Gastrocnemius medialis (tissue), 4 donors: Measurements from ENCODE around the gene HLA-DOB. TPM values are rescaled to one million over a fixed set of nuclear protein-coding genes. Genes with fewer than 3 reads are reported as not detected.

Experiments
- ATAC-seq, 2 donors: fragments of 150-250 bp; one replicate each; pipeline ENCODE4 v1.9.1; 2016
- DNase-seq, 2 donors: peaks; one replicate each; pipeline ENCODE4 v3.0.0-alpha.2; 2019
- H3K27ac ChIP-seq, 4 donors: fragments of 200-600 bp; sonication (generic); 1 replicate in 1 of 4; 2 replicates in 3 of 4; pipeline ENCODE4 v1.5.1; 2016 to 2018; ENCODE audit warnings: mild to moderate bottlenecking in 2 of 4, moderate library complexity in 1 of 4
- H3K27me3 ChIP-seq, 3 donors: fragments of 200-600 bp; sonication (generic) in 2 of 3; 1 replicate in 1 of 3; 2 replicates in 2 of 3; pipeline versions ENCODE4 v1.5.1 to v1.6.0; 2016 to 2019; ENCODE audit warnings: mild to moderate bottlenecking in 1 of 3, moderate library complexity in 1 of 3
- H3K36me3 ChIP-seq, 2 donors: fragments of 200-600 bp; sonication (generic) in 1 of 2; one replicate each; pipeline ENCODE4 v1.5.1; 2017 to 2018
- H3K4me1 ChIP-seq, 2 donors: fragments of 200-600 bp; sonication (generic) in 1 of 2; one replicate each; pipeline ENCODE4 v1.5.1; 2016 to 2017; ENCODE audit warnings: mild to moderate bottlenecking in 2 of 2
- H3K4me3 ChIP-seq, 4 donors: fragments of 200-600 bp; sonication (generic) in 3 of 4; 1 replicate in 1 of 4; 2 replicates in 3 of 4; pipeline ENCODE4 v1.5.1; 2016 to 2019; ENCODE audit warnings: mild to moderate bottlenecking in 2 of 4
- H3K9me3 ChIP-seq, 3 donors: fragments of 200-600 bp; sonication (generic) in 2 of 3; 1 replicate in 1 of 3; 2 replicates in 2 of 3; pipeline ENCODE4 v1.5.1; 2016 to 2019
- POLR2A ChIP-seq, 2 donors: fragments of 450-650 bp; IDR thresholded peaks; one replicate each; pipeline ENCODE4 v1.6.1; 2017; ENCODE audit warnings: antibody characterized with exemption in 2 of 2, mild to moderate bottlenecking in 2 of 2, moderate library complexity in 2 of 2
- in situ Hi-C, 4 donors: fragments of 200-750 bp; cut with MboI; loops; one replicate each; pipeline versions ENCODE4 v1.15.0 to v1.8.0; 2017; ENCODE audit warnings: low sequenced_read_pairs in 4 of 4
- intact Hi-C: fragments of 100-400 bp; cut with DNase I; formaldehyde crosslinking; loops from one replicate; pipeline ENCODE4 v1.15.1; 2023; ENCODE audit warnings: low total_unique reads
- total RNA-seq, 4 donors: library from RNA; depleted of rRNA; stranded (reverse); fragments of >200 nt; gene quantifications; one replicate each; pipeline versions ENCODE4 v1.1.0 to v1.2.3, GENCODE V29; 2016
- TF ChIP-seq, protein P1 (sequence below), 5 experiments: fragments of 450-650 bp in 3 of 5; fragments of 200-600 bp in 2 of 5; sonication (generic) in 2 of 5; IDR thresholded peaks in 4 of 5; conservative IDR thresholded peaks in 1 of 5; 1 replicate in 4 of 5; 2 replicates in 1 of 5; pipeline ENCODE4 v1.5.1; 2016 to 2019; ENCODE audit warnings: antibody characterized with exemption in 5 of 5, mild to moderate bottlenecking in 3 of 5, moderate library complexity in 3 of 5

Gene HLA-DOB
- total RNA-seq, 4 donors from 2014 or later = 0.22 to 0.72 (median 0.36) TPM; not detected in 1

GRCh38 chr6:32836873-32837272, 20.1 kb upstream of the HLA-DOB start:
- H3K27ac ChIP-seq = peak overlapping the region in 1 of 4 donors; percentile 90
- DNase-seq (no peak), ATAC-seq (no peak)
- no peak overlapping the region for H3K4me3 ChIP-seq
- peaks cover 7% of the 10 kb centered on the region in 2 donors for H3K4me1 ChIP-seq
- TF ChIP-seq, protein P1, sequence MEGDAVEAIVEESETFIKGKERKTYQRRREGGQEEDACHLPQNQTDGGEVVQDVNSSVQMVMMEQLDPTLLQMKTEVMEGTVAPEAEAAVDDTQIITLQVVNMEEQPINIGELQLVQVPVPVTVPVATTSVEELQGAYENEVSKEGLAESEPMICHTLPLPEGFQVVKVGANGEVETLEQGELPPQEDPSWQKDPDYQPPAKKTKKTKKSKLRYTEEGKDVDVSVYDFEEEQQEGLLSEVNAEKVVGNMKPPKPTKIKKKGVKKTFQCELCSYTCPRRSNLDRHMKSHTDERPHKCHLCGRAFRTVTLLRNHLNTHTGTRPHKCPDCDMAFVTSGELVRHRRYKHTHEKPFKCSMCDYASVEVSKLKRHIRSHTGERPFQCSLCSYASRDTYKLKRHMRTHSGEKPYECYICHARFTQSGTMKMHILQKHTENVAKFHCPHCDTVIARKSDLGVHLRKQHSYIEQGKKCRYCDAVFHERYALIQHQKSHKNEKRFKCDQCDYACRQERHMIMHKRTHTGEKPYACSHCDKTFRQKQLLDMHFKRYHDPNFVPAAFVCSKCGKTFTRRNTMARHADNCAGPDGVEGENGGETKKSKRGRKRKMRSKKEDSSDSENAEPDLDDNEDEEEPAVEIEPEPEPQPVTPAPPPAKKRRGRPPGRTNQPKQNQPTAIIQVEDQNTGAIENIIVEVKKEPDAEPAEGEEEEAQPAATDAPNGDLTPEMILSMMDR (IDR thresholded peaks at IDR 0.05 in 4 of 5, conservative IDR thresholded peaks at IDR 0.05 in 1 of 5) = no peak
- no peak for TF ChIP-seq POLR2A (IDR thresholded peaks at IDR 0.05)
- H3K9me3 ChIP-seq = no peaks in the 10 kb centered on the region
- no peaks in the 10 kb centered on the region for H3K27me3 ChIP-seq
- H3K36me3 ChIP-seq = no peaks in the 10 kb centered on the region
- intact Hi-C loops (no loop called here), in situ Hi-C loops (no loop called here)

GRCh38 chr6:32835167-32835893, 18.5 kb upstream of the HLA-DOB start:
- no peak for ATAC-seq
- H3K4me3 ChIP-seq = no peak overlapping the region
- H3K27ac ChIP-seq = no peak overlapping the region
- no peaks in the 10 kb centered on the region for H3K27me3 ChIP-seq
- in situ Hi-C loops (no loop called here), intact Hi-C loops (no loop called here)
- TF ChIP-seq POLR2A (IDR thresholded peaks at IDR 0.05) = no peak
- TF ChIP-seq, protein P1 (IDR thresholded peaks at IDR 0.05 in 4 of 5, conservative IDR thresholded peaks at IDR 0.05 in 1 of 5) = no peak
- peaks cover 7% of the 10 kb centered on the region in 2 donors for H3K4me1 ChIP-seq
- peaks cover 0 to 6% of the 10 kb centered on the region in 2 donors for H3K36me3 ChIP-seq
- DNase-seq = no peak
- H3K9me3 ChIP-seq = no peaks in the 10 kb centered on the region

GRCh38 chr6:32833664-32834063, 16.9 kb upstream of the HLA-DOB start:
- Histone ChIP-seq H3K27me3 (no peaks in the 10 kb centered on the region), H3K27ac (no peak overlapping the region), H3K36me3 (peaks cover 0 to 23% of the 10 kb centered on the region in 2 donors), H3K9me3 (no peaks in the 10 kb centered on the region), H3K4me3 (no peak overlapping the region), H3K4me1 (peaks cover 7% of the 10 kb centered on the region in 2 donors)
- ATAC-seq (no peak), DNase-seq (no peak)
- in situ Hi-C loops (loop anchor here in 1 of 4 donors (5.0 kb wide), 1 partner anchor 39 kb away; no protein-coding TSS in a partner anchor), intact Hi-C loops (no loop called here)
- TF ChIP-seq POLR2A (IDR thresholded peaks at IDR 0.05) = no peak
- TF ChIP-seq, protein P1 (IDR thresholded peaks at IDR 0.05 in 4 of 5, conservative IDR thresholded peaks at IDR 0.05 in 1 of 5) = no peak

DNA sequence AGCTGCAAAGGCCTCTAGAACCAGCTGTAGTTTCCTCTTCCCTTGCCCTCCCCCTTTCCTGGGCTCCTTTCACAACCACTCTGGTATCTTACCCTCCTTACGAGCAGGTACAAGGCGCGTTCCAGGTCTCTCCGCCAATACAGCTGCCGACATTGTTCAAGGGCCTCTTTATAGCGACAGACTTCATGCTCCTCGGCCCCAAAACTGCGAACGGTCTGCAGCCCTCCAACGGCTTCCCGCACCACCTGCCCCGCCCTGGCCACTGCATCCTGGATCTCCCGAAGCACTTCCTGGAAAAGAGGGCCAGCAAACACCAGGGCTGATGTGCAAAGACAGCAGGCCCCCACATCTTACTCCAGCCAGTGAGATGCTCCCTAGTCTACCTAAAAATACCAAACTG, 15.7 kb upstream of the HLA-DOB start:
- DNase-seq (no peak), ATAC-seq (no peak)
- intact Hi-C loops (no loop called here), in situ Hi-C loops (loop anchor here in 1 of 4 donors (5.0 kb wide), 1 partner anchor 40 kb away; no protein-coding TSS in a partner anchor)
- Histone ChIP-seq H3K27ac (no peak overlapping the region), H3K4me1 (peaks cover 3 to 4% of the 10 kb centered on the region in 2 donors), H3K9me3 (no peaks in the 10 kb centered on the region), H3K36me3 (peaks cover 0 to 24% of the 10 kb centered on the region in 2 donors), H3K27me3 (no peaks in the 10 kb centered on the region), H3K4me3 (no peak overlapping the region)
- no peak for TF ChIP-seq POLR2A (IDR thresholded peaks at IDR 0.05)
- TF ChIP-seq, protein P1 (IDR thresholded peaks at IDR 0.05 in 4 of 5, conservative IDR thresholded peaks at IDR 0.05 in 1 of 5) = no peak
